ENCODE measurements around the gene ANP32E.

Gene ANP32E

DNA sequence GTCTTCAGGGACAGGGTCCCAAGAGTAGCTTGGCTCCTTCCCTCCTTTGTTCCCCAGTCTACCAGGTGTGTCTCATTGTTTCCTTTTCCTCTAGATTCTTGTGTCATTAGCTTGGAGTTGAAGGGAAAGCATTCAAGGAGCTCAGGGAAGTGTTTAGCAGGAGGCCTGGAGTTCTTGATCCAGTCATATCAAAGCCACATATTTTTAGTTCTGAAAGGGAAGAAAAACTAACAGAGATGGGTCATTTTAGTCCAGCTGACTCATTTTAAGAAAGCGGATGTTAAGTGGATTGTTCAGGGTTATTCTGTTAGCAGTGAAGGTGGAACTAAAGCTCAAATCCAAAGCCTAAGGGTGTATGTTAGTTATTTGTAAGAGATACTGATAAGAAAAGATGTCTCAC, 37.4 kb upstream of the ANP32E start:
- TF ChIP-seq ZFX (IDR thresholded peaks at IDR 0.05), result no peak
- TF ChIP-seq, protein P1, sequence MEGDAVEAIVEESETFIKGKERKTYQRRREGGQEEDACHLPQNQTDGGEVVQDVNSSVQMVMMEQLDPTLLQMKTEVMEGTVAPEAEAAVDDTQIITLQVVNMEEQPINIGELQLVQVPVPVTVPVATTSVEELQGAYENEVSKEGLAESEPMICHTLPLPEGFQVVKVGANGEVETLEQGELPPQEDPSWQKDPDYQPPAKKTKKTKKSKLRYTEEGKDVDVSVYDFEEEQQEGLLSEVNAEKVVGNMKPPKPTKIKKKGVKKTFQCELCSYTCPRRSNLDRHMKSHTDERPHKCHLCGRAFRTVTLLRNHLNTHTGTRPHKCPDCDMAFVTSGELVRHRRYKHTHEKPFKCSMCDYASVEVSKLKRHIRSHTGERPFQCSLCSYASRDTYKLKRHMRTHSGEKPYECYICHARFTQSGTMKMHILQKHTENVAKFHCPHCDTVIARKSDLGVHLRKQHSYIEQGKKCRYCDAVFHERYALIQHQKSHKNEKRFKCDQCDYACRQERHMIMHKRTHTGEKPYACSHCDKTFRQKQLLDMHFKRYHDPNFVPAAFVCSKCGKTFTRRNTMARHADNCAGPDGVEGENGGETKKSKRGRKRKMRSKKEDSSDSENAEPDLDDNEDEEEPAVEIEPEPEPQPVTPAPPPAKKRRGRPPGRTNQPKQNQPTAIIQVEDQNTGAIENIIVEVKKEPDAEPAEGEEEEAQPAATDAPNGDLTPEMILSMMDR (conservative IDR thresholded peaks at IDR 0.05), result no peak
- no peak overlapping the region for H3K27ac ChIP-seq

DNA sequence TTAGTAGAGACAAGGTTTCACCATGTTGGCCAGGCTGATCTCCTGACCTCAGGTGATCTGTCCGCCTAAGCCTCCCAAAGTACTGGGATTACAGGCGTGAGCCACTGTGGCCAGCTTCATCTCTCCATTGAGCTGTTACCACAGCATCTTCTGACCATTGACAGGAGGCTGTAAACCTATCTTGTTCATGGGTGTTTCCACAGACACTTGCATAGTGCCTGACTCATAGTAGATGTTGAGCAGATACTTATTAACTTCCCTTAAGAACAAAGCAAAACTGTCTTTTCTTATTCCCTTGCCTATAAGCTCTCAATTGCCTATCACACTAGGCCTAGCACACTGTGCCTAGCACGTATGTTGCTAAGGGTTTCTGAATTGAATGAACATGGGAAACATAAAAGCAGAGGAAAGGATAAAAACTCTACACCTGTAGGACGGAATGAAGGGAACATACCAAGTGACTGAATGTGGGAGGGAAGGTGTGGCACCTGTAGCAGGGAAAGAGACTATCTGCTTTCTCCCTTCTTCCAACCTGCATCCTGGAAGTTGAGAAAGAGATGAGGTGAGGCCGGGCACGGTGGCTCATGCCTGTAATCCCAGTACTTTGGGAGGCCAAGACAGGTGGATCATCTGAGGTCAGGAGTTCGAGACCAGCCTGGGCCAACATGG, 35.5 kb upstream of the ANP32E start:
- TF ChIP-seq ZFX (IDR thresholded peaks at IDR 0.05), result no peak
- TF ChIP-seq, protein P1 (conservative IDR thresholded peaks at IDR 0.05), result no peak
- H3K27ac ChIP-seq, result no peak overlapping the region

GRCh38 chr1:150269451-150269850, 33.5 kb upstream of the ANP32E start:
- no peak for TF ChIP-seq ZFX (IDR thresholded peaks at IDR 0.05)
- TF ChIP-seq, protein P1 (conservative IDR thresholded peaks at IDR 0.05), result no peak
- H3K27ac ChIP-seq, result peak overlapping the region; percentile 84; the same call in 1 of the 2 replicates

DNA sequence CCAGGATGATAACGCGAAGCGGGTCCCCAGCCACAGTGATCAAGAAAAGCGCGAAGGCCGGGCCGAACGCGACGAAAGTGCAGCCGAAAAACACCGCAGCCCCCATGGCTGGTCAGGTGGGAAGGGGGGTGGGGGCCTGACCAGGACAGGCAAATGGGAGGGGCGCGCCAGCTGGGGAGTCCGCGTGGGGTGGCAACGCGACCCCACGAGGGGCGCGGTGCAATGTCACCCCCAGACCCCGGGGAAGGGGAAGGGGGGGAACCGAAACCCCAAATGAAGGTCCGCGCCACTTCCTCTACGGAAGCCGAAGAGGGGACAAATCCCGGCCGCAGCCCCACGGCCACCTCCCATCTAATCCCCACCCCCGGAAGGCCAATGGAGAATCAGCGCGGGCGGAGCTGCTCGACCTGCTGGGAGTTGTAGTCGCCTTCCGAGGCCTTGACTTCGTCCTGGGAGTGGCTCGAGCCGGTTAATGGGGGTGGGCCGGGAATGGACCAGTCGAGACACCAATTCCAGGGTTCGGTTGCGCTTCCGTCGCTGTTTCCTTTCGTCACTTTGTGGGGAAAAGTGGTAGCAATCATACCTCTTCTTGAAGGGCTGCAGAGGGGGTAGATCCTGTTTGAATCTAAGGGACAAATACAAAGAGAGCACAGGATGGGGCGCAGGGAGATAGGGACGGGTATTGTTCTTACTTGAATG, 32.9 kb upstream of the ANP32E start, which contains the start of gene APH1A:
Gene APH1A, minus strand, starts transcription at position 312 of the 699 bp plus-strand sequence. Its CDS starts 206 bp downstream, at position 106.
- H3K27ac ChIP-seq, result peak within 1 kb of the TSS; percentile 84
- TF ChIP-seq, protein P1 (conservative IDR thresholded peaks at IDR 0.05), result no peak
- peak; percentile 73; the same call in 1 of the 2 replicates for TF ChIP-seq ZFX (IDR thresholded peaks at IDR 0.05)

GRCh38 chr1:150268340-150268704, 32.4 kb upstream of the ANP32E start:
- H3K27ac ChIP-seq, result peak overlapping the region; percentile 84
- TF ChIP-seq ZFX (IDR thresholded peaks at IDR 0.05), result no peak; the same call in 1 of the 2 replicates
- TF ChIP-seq, protein P1 (conservative IDR thresholded peaks at IDR 0.05), result no peak

- TF ChIP-seq ZFX (IDR thresholded peaks at IDR 0.05), result no peak
- TF ChIP-seq, protein P1 (conservative IDR thresholded peaks at IDR 0.05), result no peak
- H3K27ac ChIP-seq, result peak overlapping the region; percentile 84
Observed at GRCh38 chr1:150267896-150268295, 32.0 kb upstream of the ANP32E start.

DNA sequence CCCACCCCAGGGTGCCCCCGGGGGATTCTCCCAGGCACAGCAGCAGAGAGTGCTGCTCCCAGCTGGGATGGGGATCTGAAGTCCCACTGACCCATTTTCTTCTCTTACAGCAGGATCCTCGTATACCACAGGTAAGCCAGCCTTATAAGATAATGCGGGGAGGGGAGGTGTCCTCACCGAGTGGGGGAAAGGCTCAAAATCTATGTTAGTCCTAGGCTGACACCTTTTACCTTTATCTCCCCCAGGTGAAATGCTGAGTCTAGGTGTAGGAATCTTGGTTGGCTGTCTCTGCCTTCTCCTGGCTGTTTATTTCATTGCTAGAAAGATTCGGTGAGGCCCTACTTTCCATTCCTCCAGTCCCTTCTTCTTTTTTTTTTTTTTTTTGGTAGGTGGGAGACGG, 27.6 kb upstream of the ANP32E start:
- no peak overlapping the region for H3K27ac ChIP-seq
- TF ChIP-seq, protein P1 (conservative IDR thresholded peaks at IDR 0.05), result no peak
- no peak for TF ChIP-seq ZFX (IDR thresholded peaks at IDR 0.05)

Measured in C4-2B (cell line).